Trophoblast cell (in vitro differentiated cells and primary cell): ENCODE results near the gene LYZL1.
A peak's percentile ranks its signal among the peaks of the same experiment; 100 is the strongest.

ENCODE experiments used
- DNase-seq, 2 donors: peaks; one replicate each; pipeline ENCODE4 v3.0.0-alpha.2; 2016
- H2AFZ ChIP-seq: 2 replicates; pipeline ENCODE4 v1.6.1; 2013; ENCODE audit warnings: low read length, moderate library complexity, mild to moderate bottlenecking; ENCODE audit not compliant: insufficient read depth, poor library complexity
- H2AK5ac ChIP-seq: 2 replicates; pipeline ENCODE4 v1.6.1; 2013; ENCODE audit warnings: mild to moderate bottlenecking, low read length
- H2BK120ac ChIP-seq: 2 replicates; pipeline ENCODE4 v1.6.1; 2013; ENCODE audit warnings: low read length, mild to moderate bottlenecking, moderate library complexity; ENCODE audit not compliant: insufficient read depth, poor library complexity
- H2BK12ac ChIP-seq: 2 replicates; pipeline ENCODE4 v1.6.1; 2013; ENCODE audit warnings: mild to moderate bottlenecking, low read length, moderate library complexity
- H2BK5ac ChIP-seq: 2 replicates; pipeline ENCODE4 v1.6.1; 2013; ENCODE audit warnings: low read length, low read depth, moderate library complexity, mild to moderate bottlenecking; ENCODE audit not compliant: poor library complexity
- H3K14ac ChIP-seq: 2 replicates; pipeline ENCODE4 v1.6.1; 2013; ENCODE audit warnings: mild to moderate bottlenecking, low read length
- H3K18ac ChIP-seq: 2 replicates; pipeline ENCODE4 v1.6.1; 2013; ENCODE audit warnings: mild to moderate bottlenecking, low read length
- H3K23ac ChIP-seq: 2 replicates; pipeline ENCODE4 v1.6.1; 2013; ENCODE audit warnings: low read length
- H3K27ac ChIP-seq: 2 replicates; pipeline ENCODE4 v1.5.1; 2013; ENCODE audit warnings: low read depth, mild to moderate bottlenecking, inconsistent platforms, low read length, moderate library complexity
- H3K27me3 ChIP-seq: 2 replicates; pipeline ENCODE4 v1.6.1; 2013; ENCODE audit warnings: inconsistent platforms, mild to moderate bottlenecking, low read length, moderate library complexity; ENCODE audit not compliant: insufficient read depth
- H3K36me3 ChIP-seq, 2 experiments: 1 replicate in 1 of 2; 2 replicates in 1 of 2; pipeline ENCODE4 v1.6.1; 2013; ENCODE audit warnings: low read length in 2 of 2, mild to moderate bottlenecking in 2 of 2, moderate library complexity in 1 of 2; ENCODE audit not compliant: insufficient read depth in 2 of 2, control insufficient read depth in 1 of 2
- H3K4ac ChIP-seq: 2 replicates; pipeline ENCODE4 v1.6.1; 2013; ENCODE audit warnings: low read depth, mild to moderate bottlenecking, low read length, moderate library complexity
- H3K4me1 ChIP-seq, 2 experiments: 1 replicate in 1 of 2; 2 replicates in 1 of 2; pipeline ENCODE4 v1.6.1; 2013; ENCODE audit warnings: low read length in 2 of 2, mild to moderate bottlenecking in 2 of 2, moderate library complexity in 1 of 2; ENCODE audit not compliant: insufficient read depth in 2 of 2, control insufficient read depth in 1 of 2
- H3K4me2 ChIP-seq: 2 replicates; pipeline ENCODE4 v1.6.1; 2013; ENCODE audit warnings: inconsistent platforms, mild to moderate bottlenecking, low read length, moderate library complexity
- H3K4me3 ChIP-seq: 2 replicates; pipeline ENCODE4 v1.5.1; 2013; ENCODE audit warnings: mild to moderate bottlenecking, low read depth, low read length, inconsistent platforms
- H3K79me1 ChIP-seq: one replicate; pipeline ENCODE4 v1.6.1; 2013; ENCODE audit warnings: low read length
- H3K79me2 ChIP-seq: 2 replicates; pipeline ENCODE4 v1.6.1; 2013; ENCODE audit warnings: low read length, mild to moderate bottlenecking; ENCODE audit not compliant: control insufficient read depth, insufficient read depth, poor library complexity
- H3K9ac ChIP-seq: 2 replicates; pipeline ENCODE4 v1.6.1; 2013; ENCODE audit warnings: mild to moderate bottlenecking, low read length
- H3K9me3 ChIP-seq: 2 replicates; pipeline ENCODE4 v1.6.1; 2013; ENCODE audit warnings: low read depth, mild to moderate bottlenecking, control low read depth, inconsistent platforms, low read length; ENCODE audit not compliant: insufficient read depth
- H4K12ac ChIP-seq: 2 replicates; pipeline ENCODE4 v1.6.1; 2013; ENCODE audit warnings: low read depth, mild to moderate bottlenecking, low read length, moderate library complexity
- H4K8ac ChIP-seq: 2 replicates; pipeline ENCODE4 v1.6.1; 2013; ENCODE audit warnings: low read depth, mild to moderate bottlenecking, low read length, moderate library complexity
- H4K91ac ChIP-seq: one replicate; pipeline ENCODE4 v1.6.1; 2013; ENCODE audit warnings: low read depth, mild to moderate bottlenecking, low read length, moderate library complexity
- WGBS: extraction: QIAGEN DNeasy Blood & Tissue Kit; methylation state at CpG from one replicate; pipeline ENCODE4 v1.1.7; 2013; ENCODE audit warnings: missing lambda C conversion rate; ENCODE audit not compliant: insufficient read length, insufficient coverage; ENCODE audit errors: extremely low coverage; 5-methylcytosine and 5-hydroxymethylcytosine counted together

LYZL1 gene

GRCh38 chr10:29246449-29246848 is 42.4 kb upstream of the LYZL1 start:
- DNase-seq, result no peak
- Histone ChIP-seq H2AK5ac (no peak overlapping the region), H2BK12ac (peak overlapping the region; percentile 95)

DNA sequence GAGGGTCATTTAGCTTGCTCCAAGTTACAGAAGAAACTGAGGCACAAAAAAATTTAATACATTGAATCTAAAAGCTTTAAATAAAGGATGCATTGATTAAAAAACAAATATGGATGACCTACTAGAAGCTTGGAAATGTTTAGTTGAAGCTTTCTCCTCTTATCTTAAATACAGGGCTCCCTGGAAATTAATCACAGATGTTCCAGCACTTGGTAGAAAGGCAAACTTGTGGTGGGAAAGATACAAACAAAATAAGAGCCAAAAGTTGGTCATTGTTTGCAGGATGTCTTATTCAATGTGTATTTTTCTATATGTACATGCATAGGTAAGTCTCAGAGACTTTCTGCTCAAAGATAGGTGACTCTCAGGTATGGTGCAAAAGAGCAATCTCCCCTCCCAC is 40.7 kb upstream of the LYZL1 start:
- no peaks in the 10 kb centered on the region for H3K36me3 ChIP-seq
- peak overlapping the region; percentile 80 for H3K4ac ChIP-seq
- no peak overlapping the region for H4K12ac ChIP-seq
- H3K9ac ChIP-seq, result no peak overlapping the region
- H3K18ac ChIP-seq, result peak overlapping the region; percentile 58
- H2AFZ ChIP-seq, result no peak overlapping the region
- H3K4me1 ChIP-seq, result peaks cover 7 to 8% of the 10 kb centered on the region in 2 experiments
- H3K4me2 ChIP-seq, result no peak overlapping the region
- no peak overlapping the region for H3K23ac ChIP-seq
- H3K27ac ChIP-seq, result no peak overlapping the region
- H3K79me1 ChIP-seq, result peaks cover 62% of the 10 kb centered on the region
- H2AK5ac ChIP-seq, result peak overlapping the region; percentile 75
- peak overlapping the region; percentile 68 for H2BK5ac ChIP-seq
- no peak for DNase-seq
- peak overlapping the region; percentile 94 for H4K91ac ChIP-seq
- peak overlapping the region; percentile 89 for H2BK120ac ChIP-seq
- no peaks in the 10 kb centered on the region for H3K27me3 ChIP-seq
- peak overlapping the region; percentile 67 for H3K14ac ChIP-seq
- H3K9me3 ChIP-seq, result no peaks in the 10 kb centered on the region
- H3K4me3 ChIP-seq, result no peak overlapping the region
- peak overlapping the region; percentile 61 for H4K8ac ChIP-seq
- H2BK12ac ChIP-seq, result peak overlapping the region; percentile 87
- H3K79me2 ChIP-seq, result peaks cover 13% of the 10 kb centered on the region

More at GRCh38 chr10:29246449-29246848, 42.4 kb upstream of the LYZL1 start:
- no peaks in the 10 kb centered on the region for H3K9me3 ChIP-seq
- peak overlapping the region; percentile 95 for H4K91ac ChIP-seq
- no peak overlapping the region for H3K23ac ChIP-seq
- no peaks in the 10 kb centered on the region for H3K36me3 ChIP-seq
- no peak overlapping the region for H3K4ac ChIP-seq
- no CpG with 5 or more reads among the region's 1 CpG for WGBS
- H3K4me3 ChIP-seq, result no peak overlapping the region
- H3K14ac ChIP-seq, result peak overlapping the region; percentile 67
- H3K27me3 ChIP-seq, result no peaks in the 10 kb centered on the region
- H3K4me2 ChIP-seq, result no peak overlapping the region
- H3K18ac ChIP-seq, result no peak overlapping the region
- H2BK120ac ChIP-seq, result peak overlapping the region; percentile 97
- peak overlapping the region; percentile 58 for H4K8ac ChIP-seq
- H3K9ac ChIP-seq, result no peak overlapping the region
- H3K79me1 ChIP-seq, result peaks cover 59% of the 10 kb centered on the region
- peaks cover 7% of the 10 kb centered on the region for H3K79me2 ChIP-seq
- H2BK5ac ChIP-seq, result peak overlapping the region; percentile 98
- peaks cover 5% of the 10 kb centered on the region in 2 experiments for H3K4me1 ChIP-seq
- H3K27ac ChIP-seq, result peak overlapping the region; percentile 10
- no peak overlapping the region for H4K12ac ChIP-seq
- H2AFZ ChIP-seq, result no peak overlapping the region

- Histone ChIP-seq H2BK120ac (peak overlapping the region; percentile 95), H3K4me3 (no peak overlapping the region), H2AK5ac (peak overlapping the region; percentile 97), H3K18ac (no peak overlapping the region), H4K12ac (no peak overlapping the region), H4K91ac (peak overlapping the region; percentile 95), H3K79me2 (peaks cover 18% of the 10 kb centered on the region), H2BK12ac (peak overlapping the region; percentile 97), H2AFZ (peak overlapping the region; percentile 77), H3K27ac (peak overlapping the region; percentile 31), H3K23ac (no peak overlapping the region), H3K4me2 (no peak overlapping the region), H3K4me1 (peaks cover 9 to 15% of the 10 kb centered on the region in 2 experiments), H3K36me3 (no peaks in the 10 kb centered on the region), H3K9ac (no peak overlapping the region), H3K27me3 (no peaks in the 10 kb centered on the region), H2BK5ac (peak overlapping the region; percentile 85), H3K79me1 (peaks cover 63% of the 10 kb centered on the region), H4K8ac (peak overlapping the region; percentile 65), H3K14ac (peak overlapping the region; percentile 84), H3K4ac (peak overlapping the region; percentile 70), H3K9me3 (no peaks in the 10 kb centered on the region)
- no peak for DNase-seq
- no CpG with 5 or more reads among the region's 5 CpGs for WGBS
Measured at GRCh38 chr10:29249018-29249417, 39.9 kb upstream of the LYZL1 start.

DNA sequence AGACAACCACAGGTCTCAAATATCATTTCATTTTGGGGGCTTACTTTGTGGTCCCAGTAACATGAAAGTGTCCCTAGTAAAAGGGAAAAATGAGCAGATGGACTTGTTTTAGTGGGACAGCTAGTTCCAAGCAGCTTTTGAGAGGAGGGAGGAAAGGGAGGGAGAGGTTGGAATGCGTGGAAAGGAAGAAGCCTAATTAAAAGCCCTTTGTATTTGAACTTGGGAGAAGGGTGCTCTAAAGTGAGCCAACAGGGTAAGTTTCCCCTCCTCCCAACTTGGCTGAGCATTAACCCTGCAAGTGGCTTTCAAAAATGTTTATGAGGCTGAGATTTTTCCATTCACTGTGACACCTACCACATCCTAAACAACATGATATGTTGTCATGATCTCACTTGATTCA is 38.8 kb upstream of the LYZL1 start:
- H3K9me3 ChIP-seq, result no peaks in the 10 kb centered on the region
- DNase-seq, result no peak
- no CpG with 5 or more reads among the region's 1 CpG for WGBS
- peaks cover 63% of the 10 kb centered on the region for H3K79me1 ChIP-seq
- H2BK120ac ChIP-seq, result peak overlapping the region; percentile 81
- peaks cover 7 to 13% of the 10 kb centered on the region in 2 experiments for H3K4me1 ChIP-seq
- H3K36me3 ChIP-seq, result no peaks in the 10 kb centered on the region
- no peaks in the 10 kb centered on the region for H3K27me3 ChIP-seq
- H3K14ac ChIP-seq, result peak overlapping the region; percentile 22
- no peak overlapping the region for H3K18ac ChIP-seq
- H4K12ac ChIP-seq, result no peak overlapping the region
- H3K4me3 ChIP-seq, result no peak overlapping the region
- H3K4me2 ChIP-seq, result no peak overlapping the region
- peak overlapping the region; percentile 55 for H2BK12ac ChIP-seq
- peak overlapping the region; percentile 28 for H2BK5ac ChIP-seq
- H3K79me2 ChIP-seq, result peaks cover 14% of the 10 kb centered on the region
- H3K9ac ChIP-seq, result no peak overlapping the region
- H4K8ac ChIP-seq, result no peak overlapping the region
- H3K4ac ChIP-seq, result peak overlapping the region; percentile 9
- H2AFZ ChIP-seq, result no peak overlapping the region
- no peak overlapping the region for H3K27ac ChIP-seq
- no peak overlapping the region for H3K23ac ChIP-seq
- H4K91ac ChIP-seq, result peak overlapping the region; percentile 65
- peak overlapping the region; percentile 32 for H2AK5ac ChIP-seq
